GM18868 (cell line): Measurements from ENCODE around the gene PRKCD.

Experiments
- ATAC-seq: cut with Tn5 transposase; IDR thresholded peaks from one replicate; pipeline ENCODE4 v1.9.1; 2021; ENCODE audit warnings: mild to moderate bottlenecking, moderate library complexity; ENCODE audit not compliant: unreplicated experiment

The PRKCD gene

GRCh38 chr3:53160660-53161449 is at the start of gene PRKCD:
TSS of gene PRKCD (plus strand) at chr3:53161209. CDS start at chr3:53178423, 17,214 bp downstream.
- peak; percentile 49 for ATAC-seq

DNA sequence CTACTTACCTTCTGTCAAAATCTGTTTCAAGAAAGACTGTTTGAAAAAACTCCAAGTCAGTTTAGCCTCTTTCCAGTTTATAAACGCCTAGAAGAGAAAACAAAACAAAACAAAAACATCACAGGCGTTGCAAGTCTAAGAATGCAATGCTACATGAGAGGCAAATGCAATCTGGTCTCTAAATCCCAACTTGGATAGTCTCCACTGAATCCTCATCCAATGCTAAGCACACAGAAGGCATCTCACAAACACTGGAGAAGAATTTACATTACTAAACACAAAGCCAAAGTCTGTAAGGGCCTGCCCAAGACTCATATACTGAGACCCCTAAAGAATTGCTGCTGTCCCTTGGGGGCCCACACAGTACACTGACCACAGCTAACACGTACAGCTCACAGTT is 49.2 kb upstream of the PRKCD start:
- ATAC-seq = no peak

DNA sequence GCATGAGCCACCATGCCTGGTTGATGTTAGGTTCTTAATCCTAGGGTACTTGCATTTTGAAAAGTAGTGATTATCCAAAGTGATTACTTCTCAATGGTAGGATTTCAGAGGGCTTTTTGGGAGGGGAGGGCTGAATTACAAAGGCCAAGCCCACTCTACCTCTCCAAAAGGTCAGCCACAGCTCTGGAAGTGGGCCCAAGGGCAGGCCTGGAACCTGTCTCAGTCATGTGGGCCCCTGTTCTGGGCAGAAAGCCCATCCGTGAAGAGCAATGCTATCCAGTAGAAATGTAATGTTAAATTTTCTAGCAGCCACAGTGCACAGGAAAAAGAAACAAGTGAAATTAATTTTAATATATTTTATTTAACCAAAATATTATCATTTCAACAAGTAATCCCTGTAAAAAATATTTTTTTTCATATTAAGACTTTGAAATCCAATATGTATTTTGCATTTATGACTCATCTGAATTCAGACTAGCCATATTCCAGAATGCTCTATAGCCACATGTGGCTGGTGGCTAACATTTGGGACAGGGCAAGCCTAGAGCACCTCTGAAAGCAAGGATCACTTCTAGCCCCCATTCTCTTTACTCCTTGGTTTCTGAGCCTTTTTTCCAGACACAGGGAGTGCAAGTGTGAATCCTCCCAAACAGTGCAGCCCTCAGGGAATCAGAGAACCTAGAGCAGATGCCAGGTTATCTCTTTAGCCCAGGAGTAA is 47.6 kb upstream of the PRKCD start:
- ATAC-seq = no peak

GRCh38 chr3:53114011-53114400 is 47.0 kb upstream of the PRKCD start:
- ATAC-seq = peak; percentile 75

DNA sequence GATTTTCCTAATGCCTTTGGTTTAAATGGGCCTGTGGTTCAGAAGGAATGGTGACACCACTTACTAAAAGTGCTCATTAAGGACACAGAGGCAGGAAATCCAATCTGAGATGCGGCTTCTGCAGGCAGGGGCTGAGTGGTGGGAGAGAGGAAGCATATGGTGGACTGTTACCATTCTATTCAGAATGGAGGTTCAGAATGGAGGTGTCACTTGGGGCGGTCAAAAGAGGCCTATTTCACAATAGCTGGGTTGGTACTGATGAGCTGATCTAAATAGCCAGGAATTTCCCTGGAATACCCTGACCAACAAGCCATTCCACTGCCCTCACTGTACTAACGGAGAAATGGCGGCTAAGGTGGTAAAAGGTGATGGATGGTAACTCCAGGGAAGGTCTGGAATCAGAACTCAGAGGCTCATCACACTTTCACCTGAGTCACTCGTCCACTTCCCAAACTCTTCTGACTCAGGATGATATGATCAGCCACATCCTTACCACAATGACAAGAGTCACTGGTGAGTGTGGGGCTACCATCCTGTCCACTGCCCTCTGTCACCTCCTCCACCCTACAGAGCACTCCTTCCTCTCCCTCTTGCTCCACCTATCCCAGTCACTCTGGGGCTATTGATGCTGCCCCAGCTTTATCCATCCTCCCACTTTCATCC is 46.5 kb upstream of the PRKCD start:
- no peak for ATAC-seq

DNA sequence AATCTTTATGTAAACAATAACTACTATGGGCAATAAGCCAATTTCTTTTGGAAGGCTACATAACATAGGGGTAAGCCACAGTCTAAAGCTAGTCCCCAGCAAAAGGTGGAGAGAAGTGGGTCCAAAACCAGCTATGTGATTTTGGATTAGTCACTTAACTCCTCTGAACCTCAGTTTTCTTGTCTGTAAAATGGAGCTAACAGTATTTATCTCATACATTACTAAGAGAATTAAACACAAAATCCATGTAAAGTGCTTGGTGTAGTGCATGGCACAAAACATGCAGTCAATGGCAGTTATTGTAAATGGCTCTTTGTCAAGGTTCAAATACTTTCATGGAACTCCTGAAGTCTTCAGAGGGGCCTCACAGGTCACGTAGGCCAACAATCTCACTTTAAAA is 44.1 kb upstream of the PRKCD start:
- no peak for ATAC-seq

DNA sequence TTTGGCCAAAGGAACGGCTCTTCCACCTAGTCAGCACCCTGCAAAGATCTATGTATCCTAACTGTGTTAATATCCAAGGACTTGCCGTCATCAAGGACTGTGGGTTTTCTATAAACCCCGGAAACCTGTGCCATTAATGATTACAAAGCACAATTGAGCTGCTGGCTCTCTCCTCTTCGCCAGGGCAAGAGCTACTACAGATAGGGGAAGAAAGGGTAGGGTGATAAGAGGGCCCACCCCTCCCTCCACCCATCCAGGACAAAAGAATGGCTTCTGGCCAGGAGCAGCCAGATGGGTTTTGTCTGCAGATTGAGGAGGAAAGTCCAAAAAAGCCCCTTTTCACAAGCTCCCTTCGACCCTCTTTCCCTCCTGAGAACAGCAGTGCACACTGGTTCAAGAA is 40.7 kb upstream of the PRKCD start:
- no peak for ATAC-seq

GRCh38 chr3:53122255-53122932 is 38.6 kb upstream of the PRKCD start:
- ATAC-seq = no peak

- no peak for ATAC-seq
These were observed 38.1 kb upstream of the PRKCD start for GRCh38 chr3:53122933-53123305.

GRCh38 chr3:53123510-53123909 is 37.5 kb upstream of the PRKCD start:
- ATAC-seq = no peak

DNA sequence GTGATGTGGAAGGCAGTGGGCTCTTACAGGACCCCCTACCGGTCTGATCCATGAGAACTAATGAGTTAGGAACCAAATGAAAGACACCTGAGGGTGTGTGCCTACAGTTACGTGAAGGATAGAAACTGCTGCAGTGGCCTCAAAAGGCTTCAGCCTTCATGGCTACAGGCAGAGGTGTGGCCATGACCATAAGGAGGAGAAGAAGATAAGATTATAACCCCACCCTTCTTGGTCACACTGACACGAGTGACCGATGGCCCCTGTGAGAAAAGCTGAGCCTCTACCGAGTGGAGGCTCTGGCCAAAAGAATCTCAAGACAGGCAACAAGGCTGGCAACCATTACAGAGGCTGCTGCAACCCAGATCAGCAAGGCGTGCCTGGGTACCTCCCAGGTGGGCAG is 37.1 kb upstream of the PRKCD start:
- no peak for ATAC-seq

DNA sequence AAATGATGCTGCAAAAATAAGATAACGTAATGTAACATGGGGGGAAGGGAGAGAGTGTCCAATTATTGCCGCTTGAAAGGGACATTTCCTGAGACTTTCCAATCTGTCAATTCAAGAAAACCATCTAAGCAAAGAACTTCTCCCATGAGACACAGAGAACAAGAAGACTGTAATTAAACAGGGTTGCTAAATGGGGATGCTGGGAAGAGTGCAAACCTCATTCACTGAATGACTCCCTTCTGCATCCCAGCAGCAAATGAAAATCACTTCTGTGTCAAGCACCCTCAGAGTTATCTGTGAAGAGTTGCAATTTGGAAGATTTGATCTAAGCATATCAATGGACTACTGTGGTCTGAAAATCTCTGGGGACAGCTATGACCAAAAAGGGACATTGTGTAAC is 34.4 kb upstream of the PRKCD start:
- ATAC-seq = no peak

DNA sequence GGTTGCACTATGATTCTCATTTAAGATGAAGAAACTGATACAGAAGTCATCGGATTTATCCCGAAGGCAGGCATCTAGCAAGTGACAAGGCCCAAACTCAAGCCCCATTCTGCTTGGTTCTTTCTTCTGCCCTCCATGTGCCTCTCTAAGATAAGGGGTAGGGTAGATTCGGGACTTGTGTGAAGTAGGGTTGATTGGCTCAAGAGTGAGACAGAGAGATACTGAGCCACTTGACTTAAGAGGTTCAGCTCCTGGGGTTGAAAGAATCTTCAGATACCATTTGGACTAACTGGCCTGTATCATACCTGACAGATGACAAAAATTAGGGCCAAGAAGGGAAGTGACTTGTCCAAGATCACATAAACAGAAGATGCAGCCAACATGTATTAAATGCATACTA is 31.7 kb upstream of the PRKCD start:
- no peak for ATAC-seq

DNA sequence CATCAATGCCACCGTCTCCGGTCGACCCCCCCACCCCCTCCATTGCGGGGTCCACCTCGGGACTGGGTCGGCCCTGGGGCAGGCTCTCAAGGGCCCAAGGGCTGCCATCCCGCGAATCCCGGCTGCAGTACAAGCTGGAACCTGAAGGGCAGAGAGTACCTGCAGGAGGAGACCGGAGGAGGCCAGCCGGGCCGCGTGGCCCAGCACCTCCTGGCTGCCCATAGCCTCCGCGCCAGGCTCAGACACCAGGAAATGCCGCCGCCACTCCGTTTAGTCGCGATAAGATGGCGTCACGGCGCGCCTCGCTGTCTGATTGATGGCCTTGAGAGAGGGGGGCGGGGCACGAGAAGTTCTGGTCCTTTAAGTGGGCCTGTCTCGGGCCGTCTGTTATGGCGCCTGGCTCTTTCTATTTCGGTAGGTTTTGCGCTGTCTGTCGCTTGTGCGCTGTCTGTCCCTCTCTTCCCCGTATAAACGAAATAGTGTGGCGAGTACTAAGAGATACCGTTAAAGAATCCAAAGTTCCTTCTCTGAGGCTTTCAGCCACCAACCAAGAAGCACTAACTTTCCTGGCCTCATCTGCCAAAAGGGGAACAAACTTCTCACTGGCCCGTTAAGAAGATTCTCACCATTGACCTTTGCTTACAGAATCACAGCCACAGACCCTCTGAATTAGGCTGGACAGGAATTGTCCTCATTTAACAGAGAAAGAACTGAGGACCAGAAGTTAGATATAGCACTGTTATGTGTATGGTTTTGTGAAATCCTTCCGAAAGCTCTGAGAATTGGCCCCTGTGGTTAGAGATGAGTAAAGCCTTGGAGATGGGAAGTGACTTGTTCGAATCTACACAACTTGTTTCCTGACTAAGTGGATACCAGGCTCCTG is 30.6 kb upstream of the PRKCD start, which contains the start of gene RFT1:
Gene RFT1, minus strand, starts transcription at position 257 of the 883 bp plus-strand sequence. Its CDS starts 35 bp downstream, at position 222.
- ATAC-seq = peak; percentile 79

GRCh38 chr3:53131096-53131495 is 29.9 kb upstream of the PRKCD start:
- no peak for ATAC-seq

- no peak for ATAC-seq
These were observed 28.7 kb upstream of the PRKCD start for GRCh38 chr3:53132347-53132746.

GRCh38 chr3:53134631-53135232 is 26.3 kb upstream of the PRKCD start:
- ATAC-seq = peak; percentile 64

DNA sequence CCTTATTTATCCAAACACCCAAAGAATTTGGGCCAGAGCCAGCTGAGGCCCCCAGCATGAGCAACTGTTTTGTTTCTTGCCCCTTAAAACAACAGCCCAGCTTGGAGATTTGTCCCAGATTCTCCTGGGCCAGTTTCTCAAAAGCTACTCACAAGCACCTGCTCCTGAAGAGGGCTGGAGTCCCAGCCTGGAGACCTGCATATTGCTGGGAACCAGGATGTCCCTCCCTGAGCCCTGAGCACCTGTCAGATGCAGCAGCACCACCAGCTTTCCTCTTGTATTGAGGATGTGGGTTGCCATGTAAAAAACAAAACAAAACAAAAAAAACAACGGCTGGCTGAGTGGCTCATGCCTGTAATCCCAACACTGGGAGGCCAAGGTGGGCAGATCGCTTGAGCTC is 23.8 kb upstream of the PRKCD start:
- no peak for ATAC-seq

- no peak for ATAC-seq
These were observed 23.1 kb upstream of the PRKCD start for GRCh38 chr3:53137835-53138446.
